Nephron (organoid): ENCODE results near the gene PRSS57.

Source experiments
- H3K27ac Mint-ChIP-seq, 3 experiments: 2 replicates each; pipeline ENCODE4 v1.8.0; 2020; ENCODE audit warnings: mixed read lengths in 3 of 3, mild to moderate bottlenecking in 2 of 3, moderate library complexity in 1 of 3
- H3K27me3 Mint-ChIP-seq: 2 replicates; pipeline ENCODE4 v1.8.0; 2021; ENCODE audit warnings: low read depth, mild to moderate bottlenecking, moderate library complexity, mixed read lengths
- H3K36me3 Mint-ChIP-seq: 2 replicates; pipeline ENCODE4 v1.8.0; 2020; ENCODE audit warnings: low read depth, mixed read lengths
- H3K4me1 Mint-ChIP-seq: 2 replicates; pipeline ENCODE4 v1.8.0; 2020; ENCODE audit warnings: mixed read lengths
- H3K4me3 Mint-ChIP-seq, 3 experiments: 2 replicates each; pipeline ENCODE4 v1.8.0; 2020; ENCODE audit warnings: mild to moderate bottlenecking in 3 of 3, mixed read lengths in 3 of 3, moderate library complexity in 2 of 3
- H3K9me3 Mint-ChIP-seq: 2 replicates; pipeline ENCODE4 v1.8.0; 2020; ENCODE audit warnings: mixed read lengths
- TF ChIP-seq, protein P1 (sequence below), 3 experiments: fragments of 200-600 bp; sonication (generic); IDR thresholded peaks; one replicate each; pipeline ENCODE4 v1.5.0; 2021; ENCODE audit warnings: antibody characterized with exemption in 3 of 3; ENCODE audit not compliant: unreplicated experiment in 3 of 3

Gene PRSS57

DNA sequence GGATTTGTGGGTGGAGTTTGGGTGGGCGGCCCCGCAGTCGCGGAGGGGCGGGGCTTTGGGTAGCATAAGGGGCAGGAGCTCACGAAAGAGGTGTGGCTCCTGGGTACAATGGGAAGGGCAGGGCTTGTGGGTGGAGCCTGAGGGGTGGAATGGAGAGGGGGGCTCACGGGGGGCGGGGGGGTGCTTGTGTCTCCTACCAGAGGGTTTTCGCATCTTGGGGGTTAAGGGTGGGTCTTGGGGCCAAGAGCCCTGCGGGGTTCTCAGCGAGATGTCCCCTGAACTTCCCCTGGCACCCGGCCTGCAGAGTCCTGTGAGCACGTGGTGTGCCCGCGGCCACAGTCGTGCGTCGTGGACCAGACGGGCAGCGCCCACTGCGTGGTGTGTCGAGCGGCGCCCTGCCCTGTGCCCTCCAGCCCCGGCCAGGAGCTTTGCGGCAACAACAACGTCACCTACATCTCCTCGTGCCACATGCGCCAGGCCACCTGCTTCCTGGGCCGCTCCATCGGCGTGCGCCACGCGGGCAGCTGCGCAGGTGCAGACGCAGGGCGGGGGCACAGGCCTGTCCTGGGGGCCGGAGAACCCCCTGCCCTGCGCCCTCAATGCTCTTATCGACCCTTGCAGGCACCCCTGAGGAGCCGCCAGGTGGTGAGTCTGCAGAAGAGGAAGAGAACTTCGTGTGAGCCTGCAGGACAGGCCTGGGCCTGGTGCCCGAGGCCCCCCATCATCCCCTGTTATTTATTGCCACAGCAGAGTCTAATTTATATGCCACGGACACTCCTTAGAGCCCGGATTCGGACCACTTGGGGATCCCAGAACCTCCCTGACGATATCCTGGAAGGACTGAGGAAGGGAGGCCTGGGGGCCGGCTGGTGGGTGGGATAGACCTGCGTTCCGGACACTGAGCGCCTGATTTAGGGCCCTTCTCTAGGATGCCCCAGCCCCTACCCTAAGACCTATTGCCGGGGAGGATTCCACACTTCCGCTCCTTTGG, 13.9 kb downstream of the PRSS57 start:
- Mint-ChIP-seq H3K27ac (peak overlapping the region; percentile 90 to 98 (median 97)), H3K36me3 (no peaks in the 10 kb centered on the region), H3K4me3 (peak overlapping the region; percentile 90 to 96 (median 93)), H3K27me3 (no peaks in the 10 kb centered on the region), H3K4me1 (no peaks in the 10 kb centered on the region), H3K9me3 (no peaks in the 10 kb centered on the region)
- TF ChIP-seq, protein P1, sequence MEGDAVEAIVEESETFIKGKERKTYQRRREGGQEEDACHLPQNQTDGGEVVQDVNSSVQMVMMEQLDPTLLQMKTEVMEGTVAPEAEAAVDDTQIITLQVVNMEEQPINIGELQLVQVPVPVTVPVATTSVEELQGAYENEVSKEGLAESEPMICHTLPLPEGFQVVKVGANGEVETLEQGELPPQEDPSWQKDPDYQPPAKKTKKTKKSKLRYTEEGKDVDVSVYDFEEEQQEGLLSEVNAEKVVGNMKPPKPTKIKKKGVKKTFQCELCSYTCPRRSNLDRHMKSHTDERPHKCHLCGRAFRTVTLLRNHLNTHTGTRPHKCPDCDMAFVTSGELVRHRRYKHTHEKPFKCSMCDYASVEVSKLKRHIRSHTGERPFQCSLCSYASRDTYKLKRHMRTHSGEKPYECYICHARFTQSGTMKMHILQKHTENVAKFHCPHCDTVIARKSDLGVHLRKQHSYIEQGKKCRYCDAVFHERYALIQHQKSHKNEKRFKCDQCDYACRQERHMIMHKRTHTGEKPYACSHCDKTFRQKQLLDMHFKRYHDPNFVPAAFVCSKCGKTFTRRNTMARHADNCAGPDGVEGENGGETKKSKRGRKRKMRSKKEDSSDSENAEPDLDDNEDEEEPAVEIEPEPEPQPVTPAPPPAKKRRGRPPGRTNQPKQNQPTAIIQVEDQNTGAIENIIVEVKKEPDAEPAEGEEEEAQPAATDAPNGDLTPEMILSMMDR (IDR thresholded peaks at IDR 0.05; ENCODE audit: unreplicated experiment in 3 of 3): no peak

DNA sequence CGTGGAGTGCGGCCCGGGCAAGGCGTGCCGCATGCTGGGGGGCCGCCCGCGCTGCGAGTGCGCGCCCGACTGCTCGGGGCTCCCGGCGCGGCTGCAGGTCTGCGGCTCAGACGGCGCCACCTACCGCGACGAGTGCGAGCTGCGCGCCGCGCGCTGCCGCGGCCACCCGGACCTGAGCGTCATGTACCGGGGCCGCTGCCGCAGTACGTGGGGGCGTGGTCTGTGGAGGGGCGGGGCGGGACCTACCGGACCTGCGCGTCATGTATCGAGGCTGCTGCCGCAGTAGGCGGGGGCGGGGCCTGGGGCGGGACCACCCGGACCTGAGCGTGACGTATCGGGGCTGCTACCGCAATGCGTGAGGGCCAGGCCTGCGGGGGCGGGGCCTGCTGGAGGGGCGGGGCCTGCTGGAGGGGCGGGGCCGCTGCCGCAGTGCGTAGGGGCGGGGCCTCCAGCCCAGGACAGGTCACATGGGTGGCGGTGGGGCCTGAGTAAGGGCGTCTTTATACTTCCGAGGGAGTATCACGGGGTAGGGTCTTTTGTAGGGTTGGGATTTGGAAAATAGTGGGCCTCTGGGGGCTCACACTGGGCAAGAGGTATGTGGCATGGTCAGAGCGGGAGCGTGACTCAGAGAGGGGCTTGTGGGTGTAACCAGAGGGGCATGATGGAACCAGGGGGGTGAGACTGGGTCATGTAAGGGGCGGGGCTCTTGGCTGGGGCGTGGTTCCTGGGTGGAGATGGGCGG, 14.8 kb downstream of the PRSS57 start:
- Mint-ChIP-seq H3K36me3 (no peaks in the 10 kb centered on the region), H3K9me3 (no peaks in the 10 kb centered on the region), H3K27ac (peak overlapping the region; percentile 90 to 98 (median 97)), H3K4me3 (peak overlapping the region; percentile 90 to 96 (median 93)), H3K27me3 (no peaks in the 10 kb centered on the region), H3K4me1 (peaks cover 2% of the 10 kb centered on the region)
- TF ChIP-seq, protein P1 (IDR thresholded peaks at IDR 0.05; ENCODE audit: unreplicated experiment in 3 of 3): peak; percentile 31 to 47 (median 33)

DNA sequence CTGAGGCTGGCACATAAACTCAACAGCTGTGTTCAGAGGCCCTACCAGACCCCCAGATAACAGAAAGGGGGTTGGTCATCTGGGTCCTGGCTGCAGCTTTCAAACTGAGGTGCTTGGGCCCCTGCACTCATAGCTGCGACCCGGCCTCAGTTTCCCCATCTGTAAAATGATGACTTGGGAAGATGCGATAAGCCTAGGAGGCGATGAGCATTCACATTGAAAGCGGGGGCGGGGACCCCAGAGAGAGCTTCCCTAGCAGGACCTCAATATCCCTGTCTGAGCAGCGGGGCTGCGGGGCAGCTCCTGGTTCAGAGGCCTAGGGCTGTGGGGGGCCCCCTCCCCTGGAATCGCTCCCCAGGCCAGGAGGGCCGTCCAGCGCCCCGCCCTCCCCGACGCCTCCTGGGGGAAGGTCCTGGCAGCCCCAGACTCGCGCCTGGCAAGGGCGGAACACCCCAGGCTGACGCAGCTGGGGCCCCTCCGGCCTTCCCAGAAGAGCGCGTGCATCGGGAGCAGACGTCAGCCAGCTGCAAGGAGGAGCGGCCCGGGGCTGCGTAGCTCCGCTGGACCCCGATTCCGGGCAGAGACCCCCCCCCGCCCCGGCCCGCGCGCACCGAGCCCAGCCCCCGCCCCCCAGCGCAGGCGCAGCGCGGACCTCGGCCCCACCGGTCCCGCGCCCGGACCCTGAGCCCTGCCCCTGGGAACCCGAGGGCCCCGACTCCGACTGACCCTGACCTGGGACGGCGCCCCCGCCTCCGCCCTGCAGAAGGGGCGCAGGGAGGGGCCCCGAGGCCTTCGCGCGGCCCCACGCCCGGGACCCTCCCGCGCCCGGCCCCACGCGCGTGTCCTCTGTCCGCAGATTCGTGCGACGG, 15.6 kb downstream of the PRSS57 start:
- Mint-ChIP-seq H3K27me3 (no peaks in the 10 kb centered on the region), H3K36me3 (no peaks in the 10 kb centered on the region), H3K27ac (peak overlapping the region in 2 of 3 experiments; percentile 27 to 41), H3K4me1 (peaks cover 8% of the 10 kb centered on the region), H3K9me3 (no peaks in the 10 kb centered on the region), H3K4me3 (peak overlapping the region; percentile 82 to 93 (median 86))
- TF ChIP-seq, protein P1 (IDR thresholded peaks at IDR 0.05; ENCODE audit: unreplicated experiment in 3 of 3): no peak

DNA sequence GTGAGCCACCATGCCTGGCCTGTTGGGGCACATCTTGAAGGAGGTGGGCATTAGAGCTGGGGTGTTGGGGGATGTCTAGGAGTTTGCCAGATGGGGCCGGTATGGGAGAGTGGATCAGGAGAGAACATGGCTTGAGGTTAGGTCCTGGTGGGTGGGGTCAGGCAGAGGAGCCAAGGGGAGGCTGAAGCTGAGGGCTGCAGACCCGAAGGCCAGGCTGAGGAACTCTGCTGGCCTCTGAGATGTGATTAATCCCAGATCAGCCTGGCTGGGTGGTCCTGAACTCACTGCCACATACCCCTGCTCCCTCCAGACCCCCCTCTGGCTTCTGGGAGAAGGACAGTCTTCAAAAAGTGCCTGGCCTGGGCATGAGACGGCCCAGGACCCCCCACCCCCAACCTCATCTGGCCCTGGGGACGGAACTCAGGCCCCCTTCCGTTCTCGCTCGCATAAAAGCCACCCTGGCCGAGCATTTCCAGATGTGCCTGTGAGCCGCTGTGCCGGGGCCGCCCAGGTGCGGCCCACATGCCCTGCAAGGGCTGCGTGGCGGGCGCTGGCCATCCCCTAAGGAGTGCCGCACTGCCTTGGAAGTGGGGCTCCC, 16.4 kb downstream of the PRSS57 start:
- Mint-ChIP-seq H3K4me1 (peaks cover 8% of the 10 kb centered on the region), H3K9me3 (no peaks in the 10 kb centered on the region), H3K27ac (peak overlapping the region; percentile 27 to 74 (median 54)), H3K36me3 (no peaks in the 10 kb centered on the region), H3K4me3 (peak overlapping the region; percentile 79 to 86 (median 82)), H3K27me3 (no peaks in the 10 kb centered on the region)
- TF ChIP-seq, protein P1 (IDR thresholded peaks at IDR 0.05; ENCODE audit: unreplicated experiment in 3 of 3): no peak
